NCI-H526 treated with DMSO at 0.1 percent for 48 hours (cell line): ENCODE results near the gene VOPP1.
A peak's percentile ranks its signal among the peaks of the same experiment; 100 is the strongest.
"Not testable (repeated sequence)": the region's sequence is repeated elsewhere in the genome, so short reads cannot be mapped to it uniquely, and the experiment has no call there.

ENCODE experiments used
- DNase-seq: peaks from one replicate; lab custom pipeline; 2025; lab: John Stamatoyannopoulos, UW

VOPP1 gene

DNA sequence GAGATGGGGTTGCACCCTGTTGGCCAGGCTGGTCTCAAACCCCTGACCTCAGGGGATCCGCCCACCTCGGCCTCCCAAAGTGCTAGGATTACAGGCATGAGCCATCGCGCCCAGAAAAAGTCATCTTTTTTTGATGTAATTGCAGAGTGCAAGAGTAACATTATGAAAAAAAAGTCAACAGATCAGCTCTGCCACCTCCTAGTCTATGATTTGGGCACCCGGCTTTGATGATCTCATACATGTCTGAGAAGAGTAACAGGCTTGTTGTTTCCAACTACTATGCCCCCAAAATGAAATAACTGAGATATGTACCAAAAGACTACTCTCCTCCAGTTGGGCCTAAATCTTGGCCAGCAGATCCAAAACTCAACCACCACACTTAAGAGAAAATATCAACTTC lies 40.8 kb downstream of the VOPP1 start:
- DNase-seq, result no peak

DNA sequence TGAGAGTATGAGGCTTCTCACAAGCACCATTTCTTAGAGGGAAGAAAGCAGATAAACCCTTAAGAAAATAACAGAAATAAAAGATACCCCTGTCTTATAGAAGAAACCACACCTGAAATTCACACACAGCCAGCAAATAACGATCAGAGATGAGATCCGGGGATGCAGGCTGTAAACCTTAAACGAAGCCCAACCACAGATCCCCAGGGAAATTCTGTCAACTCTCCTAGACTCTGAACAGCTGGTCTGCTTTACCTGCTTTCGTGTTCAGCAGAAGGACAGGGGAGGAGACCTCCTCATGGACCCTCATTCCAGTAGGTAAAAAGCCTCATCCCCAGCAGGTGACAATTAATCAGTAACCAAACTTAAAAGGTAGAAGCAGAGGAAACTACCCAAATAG lies 45.0 kb downstream of the VOPP1 start:
- DNase-seq, result peak; percentile 29

DNA sequence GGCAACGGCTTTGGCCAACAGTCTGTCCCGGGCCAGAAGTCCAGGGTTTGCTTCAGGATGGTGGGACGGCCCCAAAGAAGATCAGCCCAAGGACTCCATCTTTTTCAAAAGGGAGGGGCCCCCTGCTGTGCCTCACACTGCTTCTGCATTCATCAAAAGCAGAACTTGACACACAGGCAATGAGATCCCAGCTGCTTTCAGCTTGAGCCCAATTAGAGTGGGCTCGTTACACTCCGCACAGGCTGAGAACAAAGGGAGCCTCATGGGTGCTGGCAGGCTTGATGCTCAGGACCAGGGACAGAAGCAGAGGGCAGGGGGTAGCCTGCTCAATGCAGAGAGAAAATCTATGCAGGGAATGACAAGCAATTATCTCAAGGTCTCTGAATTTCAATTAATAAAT lies 45.5 kb downstream of the VOPP1 start:
- no peak for DNase-seq

DNA sequence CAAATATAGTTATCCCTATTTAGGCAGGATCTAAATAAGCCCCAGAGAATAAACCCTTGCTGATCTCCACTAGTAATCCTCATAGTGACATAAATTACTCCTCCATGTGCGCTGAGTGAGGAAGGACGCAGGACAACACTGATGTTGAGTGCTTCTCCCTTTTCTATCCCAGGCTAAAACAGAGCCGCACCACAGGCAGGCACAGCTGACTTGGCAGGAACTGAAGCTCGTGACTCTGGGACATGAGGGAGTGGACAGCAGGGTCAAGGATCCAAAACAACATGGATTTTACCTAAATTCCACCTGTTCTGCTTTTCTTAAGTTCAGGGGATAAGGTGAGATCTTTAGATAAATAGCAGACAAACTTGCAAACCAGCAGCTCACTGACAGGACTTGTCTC lies 46.0 kb downstream of the VOPP1 start:
- DNase-seq, result no peak

DNA sequence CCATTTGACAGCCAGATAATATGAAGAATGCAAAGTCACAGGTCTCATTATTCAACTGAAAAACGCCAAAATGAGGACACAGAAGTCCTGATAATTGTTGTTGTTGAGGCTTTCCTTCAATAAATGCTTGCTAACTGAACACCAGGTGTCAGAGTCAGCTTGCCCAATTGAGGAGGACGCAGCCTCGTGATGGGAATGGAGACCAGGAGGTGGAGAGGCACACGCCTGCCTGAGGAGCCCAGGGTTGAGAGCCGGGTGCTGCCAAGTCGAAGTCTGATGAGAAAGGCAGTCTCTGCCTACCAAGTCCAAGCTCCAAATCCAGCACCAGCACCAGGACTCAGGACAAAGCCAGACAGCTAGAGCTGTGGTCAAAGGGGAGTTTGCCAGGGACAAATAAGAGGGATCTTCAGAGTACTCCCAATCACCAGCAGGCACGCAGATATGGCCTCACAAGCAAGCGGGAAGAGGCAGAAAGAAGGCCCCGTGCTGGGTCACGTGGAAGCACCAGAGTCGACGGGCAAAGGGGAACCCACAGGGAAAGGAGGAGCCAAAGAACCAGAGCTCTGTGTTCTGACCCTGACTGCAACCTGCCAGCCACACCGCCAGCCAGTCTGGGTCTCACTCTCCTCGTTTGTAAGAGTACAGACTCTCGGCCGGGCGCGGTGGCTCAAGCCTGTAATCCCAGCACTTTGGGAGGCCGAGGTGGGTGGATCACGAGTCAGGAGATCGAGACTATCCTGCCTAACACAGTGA lies 47.6 kb downstream of the VOPP1 start:
- no peak for DNase-seq

DNA sequence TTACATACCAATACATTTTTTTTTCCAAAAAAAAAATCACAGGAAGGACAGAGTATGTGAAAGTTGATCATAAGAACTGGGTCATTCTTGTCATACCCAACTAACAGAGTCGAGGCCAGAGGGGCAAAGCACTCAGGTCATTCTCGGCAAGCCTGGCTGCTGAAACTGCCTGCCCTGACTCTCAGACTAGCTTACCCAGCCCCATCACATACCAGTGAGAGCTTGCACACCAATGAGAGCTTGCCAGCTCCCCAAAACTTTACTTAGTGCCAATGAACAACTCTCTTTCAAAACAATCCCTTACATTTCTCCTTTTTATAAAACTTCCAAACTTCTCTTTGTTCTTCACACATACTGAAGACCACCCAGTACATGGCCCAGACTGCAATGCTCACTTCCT lies 48.9 kb downstream of the VOPP1 start:
- DNase-seq, result no peak

DNA sequence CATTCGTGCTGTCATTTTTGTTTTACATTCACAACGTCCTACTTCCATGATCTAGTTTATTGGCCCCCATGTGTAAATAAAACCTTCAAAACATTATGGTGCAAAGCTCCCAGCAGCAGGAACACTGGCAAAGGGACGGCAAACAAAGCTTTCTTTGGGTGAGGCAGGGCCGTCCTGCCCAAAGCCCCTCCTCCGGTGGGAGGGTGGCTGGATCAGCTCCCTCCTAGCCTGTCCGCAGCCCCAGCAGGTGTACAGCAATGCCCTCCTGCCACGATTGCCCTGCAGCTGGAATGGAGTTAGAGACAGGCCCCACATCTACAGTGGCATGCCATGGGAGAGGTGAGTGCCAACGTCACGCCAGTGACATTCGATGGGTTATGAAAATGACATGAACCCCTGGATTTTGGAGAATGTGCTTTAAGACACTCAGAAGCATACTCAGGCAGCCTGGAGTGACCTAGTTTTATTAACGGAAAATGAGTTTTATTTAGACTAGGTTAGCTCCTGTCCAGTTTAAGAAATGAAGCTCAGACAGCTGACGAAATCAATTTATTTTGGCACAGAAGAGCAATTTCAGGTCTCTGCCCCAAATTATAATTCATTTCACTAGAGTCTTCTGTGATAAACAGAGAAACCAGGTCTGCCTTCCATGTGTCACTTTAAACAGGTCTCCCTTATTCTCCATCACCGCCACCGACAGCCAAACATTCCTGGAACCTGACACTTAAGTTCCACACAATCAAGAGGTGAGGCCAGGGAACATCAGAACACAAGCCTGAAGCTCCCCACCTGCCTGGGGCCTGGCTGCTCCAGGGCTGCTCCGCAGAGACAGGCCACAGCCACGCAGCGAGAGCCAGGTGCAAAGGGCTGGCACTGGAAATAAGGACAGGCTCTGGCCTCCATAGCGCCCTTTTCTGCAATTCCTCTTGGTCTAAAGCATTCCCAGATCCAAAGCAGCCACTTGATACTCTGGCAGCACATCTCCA lies 50.1 kb downstream of the VOPP1 start:
- no peak for DNase-seq

DNA sequence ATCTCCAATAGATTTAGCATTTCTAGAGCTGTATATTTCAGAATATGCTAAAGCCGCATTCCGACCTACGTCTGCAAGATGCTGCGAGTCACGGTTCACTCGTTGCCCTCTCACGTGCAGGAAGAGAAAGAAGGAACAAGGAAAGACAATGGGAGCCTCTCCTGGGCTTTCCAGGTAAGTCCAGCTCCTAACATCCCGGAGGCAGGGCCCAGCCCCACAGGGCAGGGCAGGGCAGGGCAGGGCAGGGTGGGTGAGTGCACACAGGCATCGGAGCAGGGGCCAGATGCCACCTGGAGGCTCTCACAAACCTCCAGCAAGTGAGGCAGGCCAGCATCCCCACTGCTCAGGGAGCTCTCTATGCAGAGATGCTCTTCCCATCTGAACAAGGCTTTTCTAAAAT lies 50.8 kb downstream of the VOPP1 start:
- DNase-seq, result no peak

DNA sequence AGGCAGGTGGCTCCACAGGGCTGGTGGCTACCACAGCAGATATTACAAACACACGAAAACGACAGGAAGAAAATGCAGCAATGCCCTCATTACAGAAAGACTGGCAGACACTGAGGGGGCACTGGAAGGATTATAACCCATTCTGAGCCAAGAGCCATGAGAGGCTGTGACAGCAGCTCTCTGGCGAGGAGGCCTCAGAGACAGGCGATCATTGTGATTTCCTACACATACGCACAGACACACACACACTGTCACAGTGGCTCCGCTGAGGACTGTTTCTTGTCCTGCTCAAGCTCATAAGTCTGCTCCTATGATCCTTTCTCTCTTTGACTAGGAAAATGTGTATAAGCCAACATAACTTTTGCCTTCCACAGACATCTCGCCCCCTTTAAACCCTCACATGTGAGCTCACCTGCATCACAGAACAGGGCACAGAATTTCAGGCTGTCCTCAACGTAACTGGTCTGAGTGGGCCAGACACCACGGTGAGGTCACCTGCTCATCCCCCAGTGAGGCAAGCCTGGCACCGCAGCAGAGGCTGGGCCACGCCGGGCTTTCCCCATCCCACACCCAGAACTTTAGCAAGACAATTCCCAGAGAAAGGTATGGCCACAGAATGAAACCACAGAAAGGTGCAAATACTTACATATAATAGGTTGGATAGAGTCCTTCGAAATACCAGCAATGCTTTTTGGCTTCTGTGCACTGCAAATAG lies 51.7 kb downstream of the VOPP1 start:
- no peak for DNase-seq

DNA sequence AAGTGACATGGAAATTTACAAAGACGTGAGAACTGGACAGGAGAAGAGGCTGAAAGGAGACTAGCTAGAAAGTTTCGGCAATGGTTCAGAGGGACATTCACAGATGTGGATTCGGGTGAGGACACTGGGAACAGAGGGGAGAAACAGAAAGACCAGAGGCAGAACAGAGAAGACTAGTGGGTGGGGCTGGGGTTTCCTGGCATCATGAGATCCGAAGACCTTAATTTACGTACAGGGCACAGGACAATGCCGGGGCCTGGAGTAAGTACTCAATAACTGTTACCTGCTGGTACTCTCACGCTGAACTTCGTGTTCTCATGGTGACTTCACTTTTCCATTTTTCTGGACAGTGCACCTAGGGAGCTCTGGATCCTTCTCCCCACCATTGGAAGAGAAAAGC lies 53.5 kb downstream of the VOPP1 start:
- no peak for DNase-seq

DNA sequence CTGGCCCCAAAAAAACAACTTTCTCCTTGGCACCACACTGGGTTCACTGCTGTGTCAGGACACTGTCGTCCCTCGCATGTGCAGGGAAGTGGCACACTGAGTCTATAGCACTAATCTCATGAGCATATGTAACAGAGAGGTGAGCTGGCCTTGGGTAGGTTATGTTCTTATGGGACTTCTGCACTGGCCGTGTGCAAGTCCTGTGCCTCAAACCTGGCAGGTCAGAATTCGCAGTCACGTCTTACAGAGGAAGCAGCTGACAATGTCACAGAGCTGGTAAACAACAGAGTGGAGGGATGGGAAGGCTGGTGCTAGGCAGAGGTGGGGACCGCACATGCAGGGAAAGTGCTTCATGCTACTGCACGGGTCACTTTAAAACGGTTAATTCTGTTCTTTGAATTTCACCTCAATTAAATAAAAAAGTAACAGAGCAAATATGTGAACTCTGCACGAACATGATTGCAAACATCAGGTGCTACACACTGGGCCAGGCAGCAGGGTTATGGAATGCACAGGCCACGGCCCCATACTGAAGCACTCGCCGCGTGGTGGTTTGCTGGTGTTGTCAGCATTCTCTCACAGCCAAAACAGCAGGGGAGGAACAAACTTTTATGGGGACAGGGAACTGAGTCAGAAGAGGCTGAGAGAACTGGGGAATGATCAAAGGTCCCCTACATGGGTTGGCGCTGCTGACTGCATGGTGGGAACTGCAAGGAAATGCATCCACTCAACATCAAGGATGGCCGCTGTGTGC lies 54.2 kb downstream of the VOPP1 start:
- DNase-seq, result no peak

DNA sequence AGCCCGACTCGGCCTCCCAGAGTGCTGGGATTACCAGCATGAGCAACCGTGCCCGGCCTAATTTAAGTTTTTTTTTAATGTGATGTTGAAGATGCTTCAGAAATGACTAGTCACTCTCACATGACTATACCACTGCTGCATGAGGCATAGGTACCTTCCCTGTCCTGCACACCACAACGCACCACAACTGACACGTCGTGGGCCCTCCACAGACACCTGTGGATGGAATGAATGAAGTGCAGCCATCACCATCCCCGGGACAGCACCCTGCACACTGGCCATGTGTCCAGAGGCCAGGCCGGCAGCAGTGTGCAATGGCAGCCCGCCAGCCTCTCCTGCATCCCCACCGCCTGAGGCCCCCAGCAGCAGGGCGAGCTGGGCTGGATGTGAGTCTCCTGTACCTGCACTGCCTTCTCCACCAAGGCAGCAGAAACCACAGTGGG lies 55.1 kb downstream of the VOPP1 start:
- no peak for DNase-seq

DNA sequence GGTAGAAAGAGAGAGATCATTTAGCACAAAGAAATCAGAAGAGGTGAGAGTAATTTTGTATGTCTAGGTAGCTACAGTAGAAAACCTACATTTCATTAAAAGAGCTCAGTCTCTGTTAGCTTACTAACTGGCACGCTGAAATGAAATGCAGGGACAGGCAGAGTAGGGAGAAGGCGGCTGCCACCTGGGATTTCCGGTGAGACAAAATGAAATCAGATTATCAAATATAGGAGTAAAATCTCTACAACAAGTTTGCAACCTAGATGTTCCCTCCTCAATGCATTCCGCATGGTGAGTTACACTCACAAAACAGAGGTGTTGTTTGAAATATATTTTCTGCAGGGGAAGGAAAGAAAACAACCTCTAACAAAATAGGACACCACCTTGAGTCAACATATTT lies 55.9 kb downstream of the VOPP1 start:
- no peak for DNase-seq

DNA sequence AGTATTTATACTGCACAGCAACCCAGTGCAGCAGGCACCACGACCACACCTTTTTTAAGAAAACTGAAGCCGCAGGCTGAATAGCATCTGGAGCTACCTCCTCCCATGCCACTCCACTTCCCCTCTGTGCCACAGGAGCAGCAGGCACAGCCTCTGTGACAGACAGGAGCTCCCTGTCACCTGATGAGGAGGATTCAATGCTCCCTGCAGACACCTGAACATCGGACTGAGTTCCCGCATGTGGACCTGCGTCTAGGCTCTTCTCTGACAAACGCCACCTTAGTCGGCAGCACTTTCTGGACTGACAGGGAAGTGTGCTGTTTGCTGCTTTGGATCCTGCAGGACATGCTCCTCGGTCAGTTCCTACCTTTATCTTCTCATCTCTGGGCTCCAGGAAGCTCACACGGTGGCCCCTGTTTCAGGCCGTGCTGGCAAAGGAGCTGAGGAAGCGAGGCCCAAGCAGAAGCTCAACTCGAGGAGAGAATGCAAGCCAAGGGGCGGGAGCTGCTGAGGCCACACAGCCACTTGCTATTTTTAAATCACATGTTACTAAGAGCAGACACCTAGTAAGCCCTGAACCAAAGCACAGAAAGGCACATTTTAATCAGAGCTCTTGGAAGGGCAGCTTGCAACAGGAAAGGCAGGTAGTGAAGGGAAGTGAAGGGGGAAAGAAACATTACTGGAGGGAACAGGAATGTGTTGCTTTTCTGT lies 56.6 kb downstream of the VOPP1 start:
- no peak for DNase-seq

DNA sequence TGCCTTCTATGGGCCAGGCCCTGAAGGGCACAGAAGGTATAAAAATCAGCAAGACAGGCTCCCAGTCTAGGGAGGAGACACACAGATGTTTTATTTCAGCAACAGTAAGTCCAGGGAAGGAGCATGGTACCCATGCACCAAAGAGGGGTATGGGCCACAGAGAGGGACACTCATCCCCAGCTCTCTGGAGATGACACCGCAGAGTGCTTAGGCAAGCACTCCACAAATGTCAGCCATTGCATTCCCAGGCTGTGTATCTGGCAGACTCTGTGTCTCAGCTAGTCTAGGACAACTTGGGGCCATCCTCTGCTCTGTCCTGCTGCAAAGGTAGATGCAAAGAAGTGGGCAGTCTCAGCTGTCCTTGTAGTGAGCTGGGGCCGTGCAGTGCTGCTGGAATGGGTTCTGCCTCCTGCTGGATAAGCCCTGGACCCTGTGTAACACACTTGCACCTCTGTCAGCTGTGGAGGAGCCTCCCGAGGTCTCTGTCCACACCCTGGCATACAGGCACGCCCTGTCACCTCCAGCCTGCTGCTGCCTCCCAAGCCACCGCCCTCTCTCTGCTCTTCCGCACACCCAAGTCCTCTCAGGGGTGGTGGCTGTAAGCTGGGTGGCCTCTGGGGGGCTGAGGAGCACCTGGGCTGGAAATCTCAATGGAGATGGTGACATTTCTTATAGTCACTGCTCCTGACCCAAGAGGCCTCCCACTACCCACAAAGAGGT lies 57.6 kb downstream of the VOPP1 start:
- no peak for DNase-seq

DNA sequence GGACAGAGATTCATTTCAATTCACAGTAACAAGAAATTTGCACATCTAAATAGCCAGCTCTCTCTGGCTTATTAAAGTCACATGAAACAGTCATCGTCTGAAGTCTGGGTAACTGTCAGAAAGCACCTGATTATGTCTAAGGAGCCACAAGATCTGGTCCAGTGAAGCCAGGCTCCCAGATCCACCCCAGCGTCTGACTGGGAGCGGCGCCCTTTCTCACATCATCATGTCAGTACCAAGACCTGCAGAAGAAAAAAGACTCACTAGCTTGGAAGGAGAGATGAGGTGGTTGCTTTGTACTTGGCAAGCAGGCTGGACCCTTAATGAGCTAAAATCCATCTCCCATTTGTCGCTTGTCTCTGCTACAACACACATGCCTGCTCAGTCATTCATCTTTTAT lies 58.4 kb downstream of the VOPP1 start:
- DNase-seq, result no peak

DNA sequence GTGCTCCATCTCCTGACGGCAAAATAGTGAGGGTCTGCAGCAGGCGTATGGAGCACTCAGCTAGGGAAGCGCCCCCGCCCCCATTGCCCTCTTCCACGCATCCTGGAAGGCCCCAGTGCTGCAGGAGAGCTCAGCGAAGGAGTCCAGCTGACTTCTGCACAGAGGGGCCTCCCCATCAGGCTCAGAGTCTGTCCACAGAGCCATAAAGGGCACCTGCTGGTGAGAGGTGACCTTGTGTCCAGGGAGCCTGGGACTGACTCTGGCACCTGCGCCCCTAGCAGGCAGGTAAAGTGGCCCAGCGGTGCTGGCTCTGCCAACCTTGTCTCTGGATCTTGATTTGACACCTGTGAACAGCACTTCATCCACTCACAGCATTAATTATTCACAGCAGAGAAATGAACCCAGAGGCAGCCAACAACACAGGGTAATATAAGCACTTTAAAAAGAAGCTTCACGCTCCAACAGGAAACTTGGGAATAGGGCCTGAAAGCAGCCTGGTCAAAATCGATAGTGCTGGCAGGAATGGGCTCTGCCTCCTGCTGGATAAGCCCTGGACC lies 59.6 kb downstream of the VOPP1 start:
- DNase-seq, result no peak

DNA sequence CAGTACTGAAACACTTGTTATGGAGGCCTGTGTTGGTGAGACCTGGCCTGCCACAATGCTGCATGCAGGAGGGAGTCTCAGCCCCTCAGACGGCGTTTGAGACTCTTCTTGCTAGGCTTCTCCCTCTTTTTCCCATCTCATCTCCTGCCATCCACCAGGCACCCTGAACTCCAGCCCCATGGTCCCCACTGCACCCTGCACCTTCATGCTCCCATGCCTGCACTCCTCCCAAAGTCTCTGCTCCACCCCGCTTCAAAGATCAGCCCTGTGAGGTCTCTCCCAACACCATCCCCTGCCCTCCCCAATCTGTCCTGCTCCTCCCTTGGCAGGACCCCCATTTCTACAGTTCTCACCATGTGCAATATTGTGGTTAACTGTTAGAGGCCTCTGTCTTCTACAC lies 61.7 kb downstream of the VOPP1 start:
- no peak for DNase-seq

DNA sequence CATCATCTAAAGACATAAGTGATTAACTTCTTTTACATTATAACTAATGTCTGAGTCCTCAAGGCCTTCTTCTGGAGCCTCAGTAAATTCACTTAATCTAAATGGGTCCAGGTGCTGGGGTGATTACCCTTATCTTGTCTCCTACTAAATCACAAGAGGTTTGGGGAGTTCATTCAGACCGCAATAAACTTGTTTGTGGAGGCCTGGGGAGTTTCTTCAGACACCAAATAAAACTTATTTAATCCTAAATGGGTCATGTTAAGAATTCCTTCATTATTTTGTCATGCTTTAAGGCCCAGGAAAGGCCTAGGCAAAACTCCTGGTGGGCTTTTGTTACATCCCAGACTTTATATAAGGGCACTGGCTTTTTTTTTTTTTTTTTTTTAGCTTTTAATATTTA lies 62.1 kb downstream of the VOPP1 start:
- not testable (repeated sequence) for DNase-seq

DNA sequence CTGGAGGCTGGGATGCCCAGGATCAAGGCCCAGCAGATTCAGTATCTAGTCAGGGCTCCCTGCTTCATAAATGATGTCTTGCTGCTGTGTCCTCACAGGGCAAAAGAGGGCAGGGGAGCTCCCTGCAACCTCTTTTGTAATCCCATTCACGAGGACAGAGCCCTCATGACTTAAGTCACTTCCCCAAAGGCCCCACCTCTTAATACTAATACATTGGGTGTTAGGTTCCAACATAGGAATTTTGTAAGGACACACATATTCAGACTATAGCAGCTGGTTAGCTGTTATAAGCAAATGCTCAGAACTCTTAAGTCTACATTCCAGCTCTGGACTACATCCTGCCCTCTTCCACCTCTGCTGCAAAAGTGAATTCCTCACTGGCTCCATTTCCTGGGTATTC lies 63.0 kb downstream of the VOPP1 start:
- no peak for DNase-seq
